Keratinocyte (primary cell): ENCODE data around the gene SCAP. TPM values are rescaled to one million over a fixed set of nuclear protein-coding genes. Genes with fewer than 3 reads are reported as not detected.

Source experiments
- DNase-seq: peaks from one replicate; pipeline ENCODE4 v3.0.0-alpha.2; 2011; ENCODE audit warnings: low read depth, missing footprints, low spot score
- FAIRE-seq: peaks from 2 replicates; lab custom pipeline; 2011; peaks lifted over from hg19 to GRCh38; lab: Jason Lieb, UNC
- H2AFZ ChIP-seq: 2 replicates; pipeline ENCODE4 v1.6.0; 2012; ENCODE audit warnings: low read length, control low read depth, inconsistent platforms; ENCODE audit not compliant: control insufficient read depth
- H3K27ac ChIP-seq: 2 replicates; pipeline ENCODE4 v1.5.1; 2011; ENCODE audit warnings: low read length; ENCODE audit not compliant: control insufficient read depth, insufficient read depth
- H3K27me3 ChIP-seq: 3 replicates; pipeline ENCODE4 v1.6.0; 2011; ENCODE audit warnings: low read length; ENCODE audit not compliant: control insufficient read depth, insufficient read depth; ENCODE audit errors: extremely low read depth
- H3K36me3 ChIP-seq, 2 experiments: 2 replicates in 1 of 2; 3 replicates in 1 of 2; pipeline ENCODE4 v1.5.1; 2011; ENCODE audit warnings: low read length in 2 of 2, mild to moderate bottlenecking in 1 of 2; ENCODE audit not compliant: control insufficient read depth in 2 of 2, insufficient read depth in 2 of 2; ENCODE audit errors: extremely low read depth in 1 of 2
- H3K4me1 ChIP-seq: 3 replicates; pipeline ENCODE4 v1.5.1; 2011; ENCODE audit warnings: low read length; ENCODE audit not compliant: control insufficient read depth, insufficient read depth; ENCODE audit errors: extremely low read depth
- H3K4me2 ChIP-seq: 3 replicates; pipeline ENCODE4 v1.6.0; 2011; ENCODE audit warnings: low read depth, low read length; ENCODE audit not compliant: control insufficient read depth, insufficient read depth; ENCODE audit errors: extremely low read depth
- H3K4me3 ChIP-seq, 3 experiments: fragments of 200-600 bp in 1 of 3; sonication (generic) in 1 of 3; 2 replicates in 2 of 3; 3 replicates in 1 of 3; pipeline ENCODE4 v1.5.1; 2011 to 2016; ENCODE audit warnings: low read length in 3 of 3, mild to moderate bottlenecking in 3 of 3, control low read depth in 2 of 3, inconsistent platforms in 1 of 3, low read depth in 1 of 3, mixed read lengths in 1 of 3, mixed run types in 1 of 3, moderate library complexity in 1 of 3; ENCODE audit not compliant: control insufficient read depth in 2 of 3, insufficient read depth in 2 of 3; ENCODE audit errors: extremely low read depth in 1 of 3
- H3K79me2 ChIP-seq: 2 replicates; pipeline ENCODE4 v1.6.0; 2012; ENCODE audit warnings: low read length; ENCODE audit not compliant: control insufficient read depth, insufficient read depth
- H3K9ac ChIP-seq: 3 replicates; pipeline ENCODE4 v1.6.0; 2011; ENCODE audit warnings: low read length; ENCODE audit not compliant: control insufficient read depth, insufficient read depth; ENCODE audit errors: extremely low read depth
- H3K9me1 ChIP-seq: 3 replicates; pipeline ENCODE4 v1.6.0; 2011; ENCODE audit warnings: low read length; ENCODE audit not compliant: control insufficient read depth, insufficient read depth; ENCODE audit errors: extremely low read depth
- H3K9me3 ChIP-seq: 2 replicates; pipeline ENCODE4 v1.5.1; 2012; ENCODE audit warnings: low read depth, low read length; ENCODE audit not compliant: control insufficient read depth
- H4K20me1 ChIP-seq: 3 replicates; pipeline ENCODE4 v1.6.0; 2011; ENCODE audit warnings: low read length; ENCODE audit not compliant: control insufficient read depth, insufficient read depth; ENCODE audit errors: extremely low read depth
- EZH2 ChIP-seq: IDR thresholded peaks from one replicate; pipeline ENCODE4 v1.6.1; 2012; ENCODE audit warnings: inconsistent platforms, mild to moderate bottlenecking, low read length, moderate library complexity
- dilution Hi-C: fragments of 300-500 bp; cut with MboI; formaldehyde crosslinking; loops from one replicate; pipeline ENCODE4 v1.7.0; 2020; ENCODE audit warnings: low sequenced_read_pairs; ENCODE audit not compliant: extremely low pct_ligation_motif_present
- polyA plus RNA-seq, 5 experiments: library from polyadenylated mRNA; depleted of rRNA in 3 of 5; stranded (reverse) in 3 of 5; stranded (forward) in 1 of 5; unstranded in 1 of 5; fragments of >200 nt; gene quantifications; 1 replicate in 1 of 5; 2 replicates in 3 of 5; 3 replicates in 1 of 5; pipeline versions ENCODE4 v1.2.1 to v1.2.3, GENCODE V29; 2011 to 2012; ENCODE audit warnings: missing spikeins in 2 of 5, low read depth in 1 of 5, low replicate concordance in 1 of 5
- TF ChIP-seq, protein P1 (sequence below), 3 experiments: IDR thresholded peaks in 1 of 3; conservative IDR thresholded peaks in 1 of 3; optimal IDR thresholded peaks in 1 of 3; 2 replicates in 2 of 3; 3 replicates in 1 of 3; pipeline versions ENCODE3 to v1.5.1; 2011; ENCODE audit warnings: low read length in 3 of 3, mild to moderate bottlenecking in 3 of 3, moderate library complexity in 2 of 3, control low read depth in 1 of 3, inconsistent platforms in 1 of 3; ENCODE audit not compliant: insufficient read depth in 2 of 3; ENCODE audit errors: extremely low read depth in 1 of 3

The SCAP gene
- polyA plus RNA-seq, 1 donor (not counting 4 experiments of a cell fraction or from before 2014, with no cell fraction given), result 17.7 TPM

DNA sequence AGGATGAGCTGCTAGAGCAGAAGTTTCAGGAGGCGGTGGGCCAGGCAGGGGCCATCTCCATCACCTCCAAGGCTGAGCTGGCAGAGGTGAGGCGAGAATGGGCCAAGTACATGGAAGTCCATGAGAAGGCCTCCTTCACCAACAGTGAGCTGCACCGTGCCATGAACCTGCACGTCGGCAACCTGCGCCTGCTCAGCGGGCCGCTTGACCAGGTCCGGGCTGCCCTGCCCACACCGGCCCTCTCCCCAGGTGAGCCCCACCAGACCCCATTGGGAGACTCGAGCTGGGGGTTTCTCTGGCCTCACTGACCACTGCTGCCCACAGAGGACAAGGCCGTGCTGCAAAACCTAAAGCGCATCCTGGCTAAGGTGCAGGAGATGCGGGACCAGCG is 66.9 kb downstream of the SCAP start:
- Histone ChIP-seq H3K27ac (no peak overlapping the region), H3K4me2 (no peak overlapping the region), H3K27me3 (no peaks in the 10 kb centered on the region), H3K36me3 (peaks cover 35 to 49% of the 10 kb centered on the region in 2 experiments), H2AFZ (no peak overlapping the region), H3K9ac (no peak overlapping the region), H3K4me1 (peaks cover 14% of the 10 kb centered on the region), H3K9me3 (no peaks in the 10 kb centered on the region), H4K20me1 (no peaks in the 10 kb centered on the region), H3K4me3 (no peak overlapping the region), H3K79me2 (no peaks in the 10 kb centered on the region), H3K9me1 (no peaks in the 10 kb centered on the region)
- dilution Hi-C loops, result no loop called here
- TF ChIP-seq, protein P1, sequence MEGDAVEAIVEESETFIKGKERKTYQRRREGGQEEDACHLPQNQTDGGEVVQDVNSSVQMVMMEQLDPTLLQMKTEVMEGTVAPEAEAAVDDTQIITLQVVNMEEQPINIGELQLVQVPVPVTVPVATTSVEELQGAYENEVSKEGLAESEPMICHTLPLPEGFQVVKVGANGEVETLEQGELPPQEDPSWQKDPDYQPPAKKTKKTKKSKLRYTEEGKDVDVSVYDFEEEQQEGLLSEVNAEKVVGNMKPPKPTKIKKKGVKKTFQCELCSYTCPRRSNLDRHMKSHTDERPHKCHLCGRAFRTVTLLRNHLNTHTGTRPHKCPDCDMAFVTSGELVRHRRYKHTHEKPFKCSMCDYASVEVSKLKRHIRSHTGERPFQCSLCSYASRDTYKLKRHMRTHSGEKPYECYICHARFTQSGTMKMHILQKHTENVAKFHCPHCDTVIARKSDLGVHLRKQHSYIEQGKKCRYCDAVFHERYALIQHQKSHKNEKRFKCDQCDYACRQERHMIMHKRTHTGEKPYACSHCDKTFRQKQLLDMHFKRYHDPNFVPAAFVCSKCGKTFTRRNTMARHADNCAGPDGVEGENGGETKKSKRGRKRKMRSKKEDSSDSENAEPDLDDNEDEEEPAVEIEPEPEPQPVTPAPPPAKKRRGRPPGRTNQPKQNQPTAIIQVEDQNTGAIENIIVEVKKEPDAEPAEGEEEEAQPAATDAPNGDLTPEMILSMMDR (optimal IDR thresholded peaks at IDR 0.05 in 1 of 3, IDR thresholded peaks at IDR 0.05 in 1 of 3, conservative IDR thresholded peaks at IDR 0.05 in 1 of 3; ENCODE audit: extremely low read depth in 1 of 3, insufficient read depth in 2 of 3, low read length in 3 of 3), result no peak
- no peak for TF ChIP-seq EZH2
- DNase-seq (no peak), FAIRE-seq (no peak)

- Histone ChIP-seq H2AFZ (no peak overlapping the region), H3K9me1 (no peaks in the 10 kb centered on the region), H3K27ac (no peak overlapping the region), H3K79me2 (peaks cover 1% of the 10 kb centered on the region), H3K4me1 (peaks cover 14% of the 10 kb centered on the region), H3K9me3 (no peaks in the 10 kb centered on the region), H3K27me3 (no peaks in the 10 kb centered on the region), H3K36me3 (peaks cover 31 to 47% of the 10 kb centered on the region in 2 experiments), H3K9ac (no peak overlapping the region), H3K4me3 (no peak overlapping the region), H3K4me2 (no peak overlapping the region), H4K20me1 (peaks cover 3% of the 10 kb centered on the region)
- dilution Hi-C loops, result no loop called here
- TF ChIP-seq, protein P1 (optimal IDR thresholded peaks at IDR 0.05 in 1 of 3, IDR thresholded peaks at IDR 0.05 in 1 of 3, conservative IDR thresholded peaks at IDR 0.05 in 1 of 3; ENCODE audit: extremely low read depth in 1 of 3, insufficient read depth in 2 of 3, low read length in 3 of 3), result no peak
- TF ChIP-seq EZH2, result no peak
- FAIRE-seq (no peak), DNase-seq (no peak)
These were observed 67.6 kb downstream of the SCAP start for GRCh38 chr3:47407896-47408838.
